GM10847 (cell line): ENCODE measurements around the gene MYH1.

ENCODE experiments used
- POLR2A ChIP-seq: IDR thresholded peaks from 2 replicates; pipeline ENCODE4 v1.6.1; 2011; ENCODE audit not compliant: insufficient read length; ENCODE audit errors: extremely low read depth

MYH1 gene

GRCh38 chr17:10518271-10519037 is at the start of gene MYH1:
TSS of gene MYH1 (minus strand) at chr17:10518542. CDS start at chr17:10516642, 1,900 bp downstream.
- no peak for TF ChIP-seq POLR2A

- TF ChIP-seq POLR2A = no peak
Measured at GRCh38 chr17:10563991-10564660, 45.8 kb upstream of the MYH1 start.

- TF ChIP-seq POLR2A = no peak
Measured at GRCh38 chr17:10558049-10558448, 39.7 kb upstream of the MYH1 start.

- TF ChIP-seq POLR2A = no peak
Measured at GRCh38 chr17:10557422-10557821, 39.1 kb upstream of the MYH1 start.

- no peak for TF ChIP-seq POLR2A
Measured at GRCh38 chr17:10556301-10557005, 38.1 kb upstream of the MYH1 start.

- TF ChIP-seq POLR2A = no peak
Measured at GRCh38 chr17:10550014-10550413, 31.7 kb upstream of the MYH1 start.

- TF ChIP-seq POLR2A = no peak
Measured at GRCh38 chr17:10549096-10549842, 30.9 kb upstream of the MYH1 start, which contains the start of gene MYH2. TSS of gene MYH2 (minus strand) at chr17:10549658. CDS start at chr17:10547920, 1,738 bp downstream.

GRCh38 chr17:10547351-10547750 is 29.0 kb upstream of the MYH1 start:
- TF ChIP-seq POLR2A = no peak

- TF ChIP-seq POLR2A = no peak
Measured at GRCh38 chr17:10532026-10532425, 13.7 kb upstream of the MYH1 start.

- TF ChIP-seq POLR2A = no peak
Measured at GRCh38 chr17:10527419-10527818, 9.1 kb upstream of the MYH1 start.

GRCh38 chr17:10526517-10526916 is 8.2 kb upstream of the MYH1 start:
- no peak for TF ChIP-seq POLR2A

GRCh38 chr17:10523064-10523463 is 4.7 kb upstream of the MYH1 start:
- TF ChIP-seq POLR2A = no peak

GRCh38 chr17:10521949-10522348 is 3.6 kb upstream of the MYH1 start:
- no peak for TF ChIP-seq POLR2A

GRCh38 chr17:10516638-10517037 is 1.7 kb downstream of the MYH1 start:
- no peak for TF ChIP-seq POLR2A

GRCh38 chr17:10516065-10516464 is 2.3 kb downstream of the MYH1 start:
- TF ChIP-seq POLR2A = no peak

- TF ChIP-seq POLR2A = no peak
Measured at GRCh38 chr17:10513299-10514067, 4.9 kb downstream of the MYH1 start.
